HG03025 (cell line): Measurements from ENCODE around the gene ZFC3H1.
"Not testable (repeated sequence)": the region's sequence is repeated elsewhere in the genome, so short reads cannot be mapped to it uniquely, and the experiment has no call there.

Experiments used
- ATAC-seq: cut with Tn5 transposase; IDR thresholded peaks from one replicate; pipeline ENCODE4 v1.9.1; 2021; ENCODE audit warnings: mild to moderate bottlenecking, moderate library complexity; ENCODE audit not compliant: unreplicated experiment, low FRiP score

Gene ZFC3H1

DNA sequence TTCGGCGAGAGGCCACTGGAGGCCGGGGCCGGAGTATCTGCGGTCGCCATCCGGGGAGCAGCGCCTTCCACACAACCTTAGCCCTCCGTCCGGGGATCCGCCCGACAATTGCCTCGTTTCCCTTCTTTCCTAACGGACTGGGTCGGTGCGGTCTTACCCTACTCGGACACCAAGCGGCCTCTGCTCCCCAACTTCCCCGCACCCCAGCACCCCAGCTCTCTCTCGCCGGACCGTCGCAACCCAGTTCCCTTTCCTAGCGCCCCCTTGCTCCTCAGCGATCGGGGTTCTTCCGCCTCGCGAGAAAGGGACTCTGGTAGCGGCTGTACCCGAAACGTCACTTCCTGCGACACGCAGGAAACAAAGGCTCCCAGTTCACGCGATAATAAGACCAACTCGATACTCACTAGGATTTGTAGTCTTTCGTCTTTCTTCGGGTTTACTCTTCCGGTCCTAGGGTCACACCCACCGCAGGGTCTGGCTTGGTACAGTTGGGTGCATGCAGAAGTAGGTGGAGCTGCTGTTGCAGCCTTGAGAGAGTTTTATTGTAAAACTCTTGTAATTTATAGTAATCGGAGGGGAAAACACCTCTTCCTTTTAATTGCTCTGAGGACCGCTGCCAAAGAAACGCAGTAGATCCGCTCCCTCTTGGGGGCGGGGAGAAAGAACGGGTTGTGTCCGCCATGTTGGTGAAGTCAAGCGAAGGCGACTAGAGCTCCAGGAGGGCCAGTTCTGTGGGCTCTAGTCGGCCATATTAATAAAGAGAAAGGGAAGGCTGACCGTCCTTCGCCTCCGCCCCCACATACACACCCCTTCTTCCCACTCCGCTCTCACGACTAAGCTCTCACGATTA, at the start of gene ZFC3H1, which contains the start of gene THAP2:
Gene ZFC3H1, minus strand, starts transcription at position 288 of the 850 bp plus-strand sequence. Its CDS starts 238 bp downstream, at position 50.
Gene THAP2, plus strand, starts transcription at position 741 of the 850 bp plus-strand sequence. CDS start 209 bp downstream, outside the sequence.
- ATAC-seq: peak; percentile 85

DNA sequence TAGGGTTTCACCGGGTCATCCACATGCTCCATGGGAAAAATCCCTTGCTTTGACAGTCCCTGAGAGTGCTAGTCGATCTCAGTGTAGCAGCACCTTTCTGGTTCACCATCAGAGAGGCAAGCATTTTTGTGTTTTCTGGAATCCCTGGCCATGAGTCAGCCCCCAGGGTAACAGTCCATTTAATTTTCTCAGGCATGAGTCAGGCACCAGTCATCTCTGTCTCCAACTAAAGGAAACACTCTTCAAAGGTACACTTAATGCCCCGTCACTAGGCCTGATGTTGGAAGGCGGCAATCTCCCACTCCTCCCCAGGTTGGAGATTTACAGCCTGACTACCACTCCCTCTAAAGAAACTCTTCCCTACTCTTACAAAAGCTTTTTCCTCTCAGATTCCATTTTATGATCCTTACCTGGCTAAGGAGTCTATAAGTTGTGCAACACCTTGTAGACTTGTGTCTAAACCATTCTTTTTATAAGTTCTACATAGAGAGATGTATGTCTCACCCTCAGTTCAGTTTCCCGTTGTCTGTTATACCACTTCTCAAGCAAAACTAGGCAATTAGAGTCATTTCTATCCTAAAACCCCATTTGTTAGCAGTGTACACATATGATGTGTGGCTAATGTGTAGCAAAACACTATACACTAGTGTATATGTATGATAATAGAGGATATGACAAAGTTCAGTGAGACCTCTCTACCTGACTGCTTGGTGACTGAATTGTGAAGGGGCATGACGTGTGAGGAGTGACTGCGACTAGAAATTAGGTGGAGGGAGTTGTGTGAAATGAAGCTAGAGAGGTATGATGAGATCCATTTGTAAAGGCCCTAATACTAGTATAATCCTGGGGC, 46.9 kb upstream of the ZFC3H1 start:
- no peak for ATAC-seq

DNA sequence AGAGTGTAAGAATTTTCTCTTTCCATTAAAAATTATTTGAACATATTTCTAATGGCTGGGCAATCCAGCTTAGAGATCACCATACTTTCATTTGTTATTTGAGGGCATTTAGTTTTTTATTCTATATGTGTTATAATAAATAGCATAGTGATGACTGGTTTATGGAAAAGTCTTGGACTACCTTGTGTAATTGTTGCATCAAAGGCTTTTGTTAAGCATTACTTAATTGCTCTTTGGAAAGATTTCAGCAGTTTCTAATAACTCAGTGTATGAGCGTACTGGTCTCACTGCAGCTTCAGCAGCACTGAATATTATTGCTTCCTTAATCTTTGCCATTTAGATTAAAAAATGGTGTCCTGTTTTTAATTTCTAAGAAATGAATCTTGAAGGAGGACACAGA, 45.0 kb upstream of the ZFC3H1 start:
- no peak for ATAC-seq

GRCh38 chr12:71704920-71705319, 41.3 kb upstream of the ZFC3H1 start:
- ATAC-seq: no peak

DNA sequence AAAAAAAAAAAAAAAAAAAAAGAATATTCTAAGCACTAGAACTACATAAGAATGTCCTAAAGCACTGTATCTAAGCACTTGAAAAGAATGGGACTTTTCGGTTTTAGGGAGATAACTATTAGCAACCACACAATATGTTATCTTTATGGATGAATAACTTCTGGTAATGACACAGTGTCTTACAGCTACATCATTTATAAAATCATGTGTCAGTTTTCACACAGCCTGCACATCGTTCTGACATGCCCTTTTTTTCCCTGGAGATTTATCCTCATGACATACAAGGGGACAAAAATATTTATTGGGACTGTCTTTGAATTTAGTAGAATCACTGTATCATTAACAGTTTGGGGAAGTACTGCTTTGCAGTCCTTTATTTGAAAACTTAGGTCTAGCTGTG, 39.6 kb upstream of the ZFC3H1 start:
- ATAC-seq: no peak

GRCh38 chr12:71702590-71702989, 38.9 kb upstream of the ZFC3H1 start:
- no peak for ATAC-seq

DNA sequence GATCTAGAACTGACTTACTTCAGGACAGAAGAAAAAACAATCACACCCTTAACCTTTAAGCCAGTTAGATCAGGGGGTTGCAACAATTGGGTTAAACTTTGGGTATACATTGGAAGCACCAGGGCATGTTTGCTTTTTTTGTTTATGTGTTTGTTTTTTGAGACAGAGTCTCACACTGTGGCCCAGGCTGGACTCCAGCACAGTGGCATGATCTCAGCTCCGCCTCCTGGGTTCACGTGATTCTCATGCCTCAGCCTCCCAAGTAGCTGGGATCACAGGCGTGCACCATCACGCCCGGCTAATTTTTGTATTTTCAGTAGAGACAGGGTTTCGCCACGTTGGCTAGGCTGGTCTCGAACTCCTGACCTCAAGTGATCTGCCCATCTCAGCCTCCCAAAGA, 38.5 kb upstream of the ZFC3H1 start:
- ATAC-seq: not testable (repeated sequence)

DNA sequence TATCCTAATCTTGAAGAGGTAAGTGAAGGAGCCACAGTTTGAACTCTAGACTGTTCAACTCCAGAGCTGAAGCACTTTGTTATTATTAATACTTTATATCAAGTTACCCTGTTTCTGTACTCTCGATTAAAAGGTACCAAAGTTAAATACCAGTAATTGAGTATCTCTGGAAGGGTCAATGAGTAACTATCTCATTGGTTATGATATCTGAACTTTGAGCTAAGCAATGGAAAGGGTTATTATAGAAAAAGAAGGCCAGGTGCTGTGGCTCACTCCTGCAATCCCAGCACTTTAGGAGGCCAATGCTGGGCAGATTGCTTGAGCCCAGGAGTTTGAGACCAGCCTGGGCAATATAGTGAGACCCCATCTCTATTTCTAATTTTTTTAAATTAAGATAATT, 32.1 kb upstream of the ZFC3H1 start:
- no peak for ATAC-seq

GRCh38 chr12:71694099-71694820, 30.6 kb upstream of the ZFC3H1 start:
- ATAC-seq: peak; percentile 88

DNA sequence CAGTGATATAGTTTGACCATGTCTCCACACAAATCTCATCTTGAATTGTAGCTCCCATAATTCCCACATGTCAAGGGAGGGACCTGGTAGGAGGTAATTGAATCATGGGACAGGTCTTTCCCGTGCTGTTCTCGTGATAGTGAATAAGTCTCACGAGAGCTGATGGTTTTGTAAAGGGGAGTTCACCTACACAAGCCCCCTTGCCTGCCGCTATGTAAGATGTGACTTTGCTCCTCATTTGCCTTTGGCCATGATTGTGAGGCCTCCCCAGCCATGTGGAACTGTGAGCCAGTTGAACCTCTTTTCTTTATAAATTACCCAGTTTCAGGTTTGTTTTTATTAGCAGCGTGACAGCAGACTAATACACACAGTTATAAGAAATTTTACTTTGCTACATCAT, 30.0 kb upstream of the ZFC3H1 start:
- peak; percentile 8 for ATAC-seq

DNA sequence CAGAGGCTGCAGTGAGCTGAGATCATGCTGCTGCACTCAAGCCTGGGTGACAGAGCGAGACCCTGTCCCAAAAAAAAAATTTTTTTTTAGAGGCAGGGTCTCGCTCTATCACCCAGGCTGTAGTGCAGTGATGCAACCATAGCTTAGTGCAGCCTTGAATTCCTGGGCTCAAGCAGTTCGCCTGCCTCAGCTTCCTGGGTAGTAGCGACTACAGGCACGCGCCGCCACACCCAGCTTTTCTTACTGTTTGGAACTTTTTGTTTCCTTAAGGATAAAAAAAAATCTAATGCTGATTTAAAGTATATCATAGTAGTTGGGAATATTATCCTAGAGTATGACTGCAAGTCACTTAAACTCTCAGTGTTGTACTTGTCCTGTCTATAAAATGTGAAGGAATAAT, 29.5 kb upstream of the ZFC3H1 start:
- no peak for ATAC-seq

DNA sequence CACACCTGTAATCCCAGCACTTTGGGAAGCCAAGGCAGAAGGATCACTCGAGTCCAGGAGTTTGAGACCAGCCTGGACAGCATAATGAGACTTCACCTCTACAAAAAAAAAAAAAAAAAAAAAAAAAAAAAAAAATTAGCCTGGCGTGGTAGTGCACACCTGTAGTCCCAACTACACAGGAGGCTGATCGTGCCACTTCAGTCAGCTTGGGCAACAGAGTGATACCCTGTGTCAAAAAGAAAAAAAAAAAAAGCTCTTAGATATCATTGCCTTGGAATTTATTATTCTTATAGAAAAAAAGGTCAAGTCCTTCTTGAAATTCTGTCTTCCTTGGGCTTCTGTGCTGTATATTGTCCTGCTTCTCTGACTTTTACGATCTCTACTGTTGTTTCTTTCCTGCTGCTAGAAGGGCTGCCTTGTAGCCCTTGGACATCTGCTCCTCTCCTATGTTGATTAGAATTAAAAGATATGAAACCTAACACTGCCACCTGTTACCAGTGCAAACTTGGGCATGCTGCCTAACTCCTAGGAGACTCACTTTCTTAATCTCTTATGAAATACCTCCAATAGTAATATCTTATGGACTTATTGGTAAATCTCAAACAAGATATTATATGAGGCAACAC, 28.0 kb upstream of the ZFC3H1 start:
- ATAC-seq: no peak

- no peak for ATAC-seq
Measured at GRCh38 chr12:71688961-71689570, 25.4 kb upstream of the ZFC3H1 start.

- ATAC-seq: not testable (repeated sequence)
Measured at GRCh38 chr12:71687172-71687571, 23.5 kb upstream of the ZFC3H1 start.

- ATAC-seq: no peak
Measured at GRCh38 chr12:71686658-71687025, 23.0 kb upstream of the ZFC3H1 start.

- ATAC-seq: peak; percentile 87
Measured at GRCh38 chr12:71685914-71686657, 22.4 kb upstream of the ZFC3H1 start, which contains the start of gene TMEM19. TMEM19 (plus strand) TSS chr12:71686082; CDS start chr12:71686681, 599 bp downstream.

- no peak for ATAC-seq
Measured at GRCh38 chr12:71685312-71685906, 21.8 kb upstream of the ZFC3H1 start.

GRCh38 chr12:71684081-71684480, 20.4 kb upstream of the ZFC3H1 start:
- ATAC-seq: no peak

- no peak for ATAC-seq
Measured at GRCh38 chr12:71683633-71684032, 20.0 kb upstream of the ZFC3H1 start.
